ENCODE data around the gene INTS1.
"Not testable (repeated sequence)": the region's sequence is repeated elsewhere in the genome, so short reads cannot be mapped to it uniquely, and the experiment has no call there.

The INTS1 gene

DNA sequence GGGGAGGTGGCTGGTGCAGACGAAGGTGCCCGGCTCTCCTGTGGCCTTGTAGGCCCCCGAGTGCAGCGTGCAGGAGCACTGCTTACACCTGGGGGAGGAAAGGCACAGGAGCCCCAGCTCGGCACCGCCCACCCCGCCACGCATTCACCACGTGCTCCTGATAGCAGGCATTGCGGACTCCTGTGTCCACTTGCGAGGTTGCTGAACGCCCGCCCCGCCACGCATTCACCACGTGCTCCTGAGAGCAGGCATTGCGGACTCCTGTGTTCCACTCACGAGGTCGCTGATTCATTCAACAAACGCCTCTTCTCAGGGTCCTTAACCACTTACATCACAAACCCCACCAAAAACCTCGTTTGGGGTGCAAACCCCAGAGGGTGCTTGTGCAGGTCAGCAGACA is 58.8 kb downstream of the INTS1 start:
- TF ChIP-seq, protein P1, sequence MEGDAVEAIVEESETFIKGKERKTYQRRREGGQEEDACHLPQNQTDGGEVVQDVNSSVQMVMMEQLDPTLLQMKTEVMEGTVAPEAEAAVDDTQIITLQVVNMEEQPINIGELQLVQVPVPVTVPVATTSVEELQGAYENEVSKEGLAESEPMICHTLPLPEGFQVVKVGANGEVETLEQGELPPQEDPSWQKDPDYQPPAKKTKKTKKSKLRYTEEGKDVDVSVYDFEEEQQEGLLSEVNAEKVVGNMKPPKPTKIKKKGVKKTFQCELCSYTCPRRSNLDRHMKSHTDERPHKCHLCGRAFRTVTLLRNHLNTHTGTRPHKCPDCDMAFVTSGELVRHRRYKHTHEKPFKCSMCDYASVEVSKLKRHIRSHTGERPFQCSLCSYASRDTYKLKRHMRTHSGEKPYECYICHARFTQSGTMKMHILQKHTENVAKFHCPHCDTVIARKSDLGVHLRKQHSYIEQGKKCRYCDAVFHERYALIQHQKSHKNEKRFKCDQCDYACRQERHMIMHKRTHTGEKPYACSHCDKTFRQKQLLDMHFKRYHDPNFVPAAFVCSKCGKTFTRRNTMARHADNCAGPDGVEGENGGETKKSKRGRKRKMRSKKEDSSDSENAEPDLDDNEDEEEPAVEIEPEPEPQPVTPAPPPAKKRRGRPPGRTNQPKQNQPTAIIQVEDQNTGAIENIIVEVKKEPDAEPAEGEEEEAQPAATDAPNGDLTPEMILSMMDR (IDR thresholded peaks at IDR 0.05; ENCODE audit: borderline replicate concordance, insufficient read depth, low read depth, low read length) = no peak
- H3K4me3 ChIP-seq (ENCODE audit: low read depth, low read length) = no peak overlapping the region

DNA sequence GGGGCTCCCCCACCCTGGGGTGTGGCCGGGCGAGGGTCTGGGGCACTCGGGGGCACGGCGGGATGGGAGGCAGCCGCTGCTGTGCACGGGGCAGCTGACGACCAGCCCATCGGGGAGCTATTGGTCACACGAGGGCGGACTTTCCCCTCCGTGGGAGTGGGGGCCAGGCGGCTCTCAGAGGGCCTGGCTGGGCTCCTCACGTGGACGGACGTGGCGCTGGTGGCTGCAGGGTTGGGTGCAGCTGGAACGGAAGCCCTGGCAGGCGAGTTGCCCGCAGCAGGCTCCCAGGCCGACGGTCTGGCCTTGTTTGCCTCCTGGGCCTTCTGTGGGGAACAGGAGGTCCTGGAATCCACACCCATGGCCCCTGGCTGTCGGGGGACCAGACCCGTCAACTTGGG is 59.3 kb downstream of the INTS1 start:
- TF ChIP-seq, protein P1 (IDR thresholded peaks at IDR 0.05; ENCODE audit: borderline replicate concordance, insufficient read depth, low read depth, low read length) = no peak
- no peak overlapping the region for H3K4me3 ChIP-seq (ENCODE audit: low read depth, low read length)

DNA sequence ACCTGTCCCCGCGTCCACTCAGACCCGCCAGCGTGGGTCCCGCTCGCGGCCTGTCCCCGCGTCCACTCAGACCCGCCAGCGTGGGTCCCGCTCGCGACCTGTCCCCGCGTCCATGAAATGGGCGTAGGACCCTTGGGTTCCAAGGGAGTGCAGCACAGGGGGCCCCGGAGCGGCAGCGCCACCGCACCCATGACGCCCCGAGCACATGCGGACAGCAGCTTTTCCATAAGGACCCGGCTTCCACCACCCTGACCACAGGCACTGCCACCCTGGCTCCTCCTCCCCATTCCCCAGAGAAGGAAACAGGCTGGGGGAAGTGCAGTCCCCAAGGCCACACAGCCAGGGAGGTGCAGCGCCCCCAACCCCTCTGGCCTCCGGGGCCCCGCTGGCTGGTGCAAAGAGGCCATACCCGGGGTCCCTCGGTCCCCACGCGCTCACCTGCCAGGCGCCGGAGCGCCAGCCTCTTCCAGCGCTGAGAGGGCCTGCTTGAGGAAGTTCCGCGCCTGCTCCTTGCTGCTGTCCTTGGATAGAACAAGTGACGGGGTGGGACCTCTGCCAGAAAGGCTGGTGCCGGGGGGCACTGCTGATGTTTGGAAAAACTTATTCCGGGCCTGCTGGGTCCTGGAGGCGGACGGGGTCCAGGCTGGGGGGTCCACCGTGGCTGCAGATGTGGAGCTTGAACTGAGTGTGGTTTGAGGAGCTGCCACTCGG is 59.8 kb downstream of the INTS1 start:
- H3K4me3 ChIP-seq (ENCODE audit: low read depth, low read length) = no peak overlapping the region
- TF ChIP-seq, protein P1 (IDR thresholded peaks at IDR 0.05; ENCODE audit: borderline replicate concordance, insufficient read depth, low read depth, low read length) = no peak

DNA sequence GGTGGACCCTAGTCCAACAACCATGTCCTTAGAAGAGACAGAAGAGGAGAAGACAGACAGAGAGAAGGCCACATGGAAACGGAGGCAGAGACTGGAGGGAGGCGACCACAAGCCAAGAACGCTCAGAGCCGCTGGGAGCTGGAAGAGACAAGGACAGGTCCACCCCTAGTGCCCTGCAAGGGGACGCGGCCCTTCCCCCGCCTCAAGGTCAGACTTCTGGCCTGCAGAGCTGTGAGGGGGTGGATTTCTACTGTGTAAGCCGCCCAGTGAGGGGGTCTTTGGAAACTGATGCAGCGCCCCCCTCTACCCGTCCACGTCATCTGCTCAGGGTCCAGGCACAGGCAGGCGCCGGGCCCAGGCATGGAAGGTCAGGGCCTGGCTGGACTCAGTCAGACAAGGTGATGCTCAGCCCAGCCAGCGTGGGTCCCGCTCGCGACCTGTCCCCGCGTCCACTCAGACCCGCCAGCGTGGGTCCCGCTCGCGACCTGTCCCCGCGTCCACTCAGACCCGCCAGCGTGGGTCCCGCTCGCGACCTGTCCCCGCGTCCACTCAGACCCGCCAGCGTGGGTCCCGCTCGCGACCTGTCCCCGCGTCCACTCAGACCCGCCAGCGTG is 60.5 kb downstream of the INTS1 start:
- H3K4me3 ChIP-seq (ENCODE audit: low read depth, low read length) = not testable (repeated sequence)

DNA sequence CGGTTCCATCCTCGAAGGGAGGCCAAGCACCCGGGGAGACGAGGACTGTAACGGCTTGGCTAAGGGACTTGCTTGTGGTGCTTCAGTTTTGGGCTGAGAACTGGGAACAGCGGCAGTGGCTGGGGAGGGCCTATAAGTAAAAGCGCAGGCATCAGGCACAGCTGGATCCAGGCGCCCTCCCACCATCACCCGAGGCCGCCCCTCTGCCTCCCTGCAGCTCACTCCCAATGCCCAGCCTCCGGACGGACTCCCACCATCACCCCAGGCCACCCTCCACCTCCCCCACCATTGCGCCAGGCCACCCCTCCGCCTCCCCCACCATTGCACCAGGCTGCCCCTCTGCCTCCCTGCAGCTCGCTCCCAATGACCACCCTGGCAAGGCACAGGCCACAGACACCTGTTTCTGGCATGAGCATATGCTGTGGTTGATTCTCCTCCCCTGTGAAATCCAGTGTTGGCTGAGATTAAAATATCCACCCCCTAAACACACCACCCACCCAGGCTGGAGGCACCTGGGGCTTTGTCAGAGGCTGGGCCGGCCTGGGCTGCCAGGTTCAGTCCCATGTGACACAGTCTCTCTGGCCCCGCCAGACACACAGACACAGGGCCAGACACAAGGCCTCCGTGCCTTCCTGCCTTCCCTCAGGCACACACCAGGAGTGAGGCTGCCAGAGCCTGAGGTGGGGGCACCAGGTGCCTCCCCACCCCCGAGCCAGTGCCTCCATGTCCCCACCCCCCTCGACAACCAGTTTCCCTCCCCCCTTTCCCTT is 61.6 kb downstream of the INTS1 start:
- TF ChIP-seq, protein P1 (IDR thresholded peaks at IDR 0.05; ENCODE audit: borderline replicate concordance, insufficient read depth, low read depth, low read length) = no peak
- no peak overlapping the region for H3K4me3 ChIP-seq (ENCODE audit: low read depth, low read length)

DNA sequence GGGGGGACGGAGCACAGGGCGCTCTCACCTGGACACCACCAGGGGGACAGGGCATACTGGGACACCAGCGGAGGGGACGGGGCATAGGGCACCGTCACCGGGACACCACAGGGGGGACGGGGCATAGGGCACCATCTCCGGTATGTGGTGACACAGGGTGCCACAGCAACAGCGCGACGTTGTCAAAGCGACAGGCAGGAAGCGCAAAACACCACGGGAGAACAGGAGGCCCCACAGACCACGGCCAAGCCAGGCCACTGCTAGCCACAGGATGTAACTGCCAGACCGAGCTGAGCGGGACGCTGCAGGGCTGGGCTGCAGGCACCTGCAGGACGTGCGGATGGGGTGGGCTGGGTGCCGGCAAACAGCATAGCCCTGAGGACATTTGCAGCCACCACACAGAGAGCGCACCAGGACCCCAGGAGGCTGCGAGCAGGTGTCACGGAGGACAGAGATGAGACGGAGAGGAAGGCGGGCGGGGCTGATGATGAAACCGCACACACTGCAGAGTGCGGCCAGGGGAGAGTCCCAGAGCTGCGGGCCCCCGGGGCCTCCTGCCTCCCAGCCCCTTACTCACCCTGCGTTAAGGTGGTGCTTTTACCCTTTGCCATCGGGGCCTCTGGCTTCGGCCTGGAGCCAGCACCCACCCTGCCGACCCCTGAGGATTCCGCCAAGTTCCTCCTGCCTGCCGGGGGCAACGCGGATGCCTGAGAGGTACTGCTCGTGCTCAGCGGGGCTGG is 62.4 kb downstream of the INTS1 start:
- no peak overlapping the region for H3K4me3 ChIP-seq (ENCODE audit: low read depth, low read length)

More for the DNA sequence above, 62.4 kb downstream of the INTS1 start:
- TF ChIP-seq, protein P1 (IDR thresholded peaks at IDR 0.05; ENCODE audit: borderline replicate concordance, insufficient read depth, low read depth, low read length) = no peak
